ENCODE data around the gene UNC45A. TPM values are rescaled to one million over a fixed set of nuclear protein-coding genes. Genes with fewer than 3 reads are reported as not detected.
A peak's percentile ranks its signal among the peaks of the same experiment; 100 is the strongest.

UNC45A gene
- total RNA-seq, 1 experiment from 2014 or later: 63.1 TPM

- no TSS peak for BruUV-seq (replicated peaks)
- Mint-ChIP-seq H3K36me3 (ENCODE audit: insufficient read depth, unreplicated experiment) (peaks cover 24% of the 10 kb centered on the region), H3K4me1 (ENCODE audit: insufficient read depth, unreplicated experiment) (peaks cover 15% of the 10 kb centered on the region), H3K9me3 (ENCODE audit: unreplicated experiment) (no peaks in the 10 kb centered on the region), H3K4me3 (ENCODE audit: unreplicated experiment) (no peak overlapping the region), H3K27ac (ENCODE audit: low read depth, unreplicated experiment) (no peak overlapping the region), H3K27me3 (ENCODE audit: insufficient read depth, unreplicated experiment) (no peaks in the 10 kb centered on the region)
- ChIA-PET CTCF (interaction anchor here (0.6 to 8.4 kb wide), 8 partner anchors 10 to 312 kb away, joined by 3 to 105 read pairs (median 6); no protein-coding TSS in a partner anchor), POLR2A (no interaction called here)
- no peak for TF ChIP-seq CTCF (IDR thresholded peaks at IDR 0.05; ENCODE audit: unreplicated experiment)
- intact Hi-C loops (cut with micrococcal nuclease): no loop called here
- no peak for DNase-seq (ENCODE audit: unreplicated experiment)
Observed at GRCh38 chr15:90960298-90961091, 25.4 kb downstream of the UNC45A start.

- Mint-ChIP-seq H3K36me3 (ENCODE audit: insufficient read depth, unreplicated experiment) (peaks cover 38% of the 10 kb centered on the region), H3K4me1 (ENCODE audit: insufficient read depth, unreplicated experiment) (peaks cover 15% of the 10 kb centered on the region), H3K4me3 (ENCODE audit: unreplicated experiment) (no peak overlapping the region), H3K9me3 (ENCODE audit: unreplicated experiment) (no peaks in the 10 kb centered on the region), H3K27me3 (ENCODE audit: insufficient read depth, unreplicated experiment) (no peaks in the 10 kb centered on the region), H3K27ac (ENCODE audit: low read depth, unreplicated experiment) (no peak overlapping the region)
- ChIA-PET CTCF (interaction anchor here (2.5 kb wide), 1 partner anchor 310 kb away, joined by 8 read pairs; no protein-coding TSS in a partner anchor), POLR2A (no interaction called here)
- no peak for DNase-seq (ENCODE audit: unreplicated experiment)
- BruUV-seq (replicated peaks): no TSS peak
- intact Hi-C loops (cut with micrococcal nuclease): no loop called here
- no peak for TF ChIP-seq CTCF (IDR thresholded peaks at IDR 0.05; ENCODE audit: unreplicated experiment)
Observed at GRCh38 chr15:90962021-90962420, 26.9 kb downstream of the UNC45A start.

- no peak for DNase-seq (ENCODE audit: unreplicated experiment)
- H3K4me3 Mint-ChIP-seq (ENCODE audit: unreplicated experiment): no peak overlapping the region
- ChIA-PET POLR2A (interaction anchor here (0.6 to 1.6 kb wide), 5 partner anchors 9 to 23 kb away, joined by 3 to 8 read pairs (median 3); partner anchors contain the start of gene RCCD1), CTCF (interaction anchor here (0.8 to 3.5 kb wide), 4 partner anchors 9 to 88 kb away, joined by 3 to 36 read pairs (median 4); partner anchors contain the start of gene UNC45A)
- no peaks in the 10 kb centered on the region for H3K27me3 Mint-ChIP-seq (ENCODE audit: insufficient read depth, unreplicated experiment)
- H3K4me1 Mint-ChIP-seq (ENCODE audit: insufficient read depth, unreplicated experiment): peaks cover 5% of the 10 kb centered on the region
- peak overlapping the region; percentile 66 for H3K27ac Mint-ChIP-seq (ENCODE audit: low read depth, unreplicated experiment)
- TF ChIP-seq CTCF (IDR thresholded peaks at IDR 0.05; ENCODE audit: unreplicated experiment): no peak
- intact Hi-C loops (cut with micrococcal nuclease): no loop called here
- TSS peak; percentile 85 for BruUV-seq (replicated peaks)
- no peaks in the 10 kb centered on the region for H3K9me3 Mint-ChIP-seq (ENCODE audit: unreplicated experiment)
- peaks cover 46% of the 10 kb centered on the region for H3K36me3 Mint-ChIP-seq (ENCODE audit: insufficient read depth, unreplicated experiment)
Observed at GRCh38 chr15:90966262-90966661, 31.2 kb downstream of the UNC45A start.

- peaks cover 47% of the 10 kb centered on the region for H3K36me3 Mint-ChIP-seq (ENCODE audit: insufficient read depth, unreplicated experiment)
Observed at GRCh38 chr15:90967206-90967605, 32.1 kb downstream of the UNC45A start.

More at GRCh38 chr15:90967206-90967605, 32.1 kb downstream of the UNC45A start:
- no peaks in the 10 kb centered on the region for H3K9me3 Mint-ChIP-seq (ENCODE audit: unreplicated experiment)
- no peak overlapping the region for H3K4me3 Mint-ChIP-seq (ENCODE audit: unreplicated experiment)
- intact Hi-C loops (cut with micrococcal nuclease): no loop called here
- H3K4me1 Mint-ChIP-seq (ENCODE audit: insufficient read depth, unreplicated experiment): peaks cover 5% of the 10 kb centered on the region
- no peak overlapping the region for H3K27ac Mint-ChIP-seq (ENCODE audit: low read depth, unreplicated experiment)
- BruUV-seq (replicated peaks): no TSS peak
- CTCF ChIA-PET: interaction anchor here (0.8 to 3.5 kb wide), 3 partner anchors 10 to 87 kb away, joined by 4 to 36 read pairs (median 5); partner anchors contain the start of gene UNC45A
- no peaks in the 10 kb centered on the region for H3K27me3 Mint-ChIP-seq (ENCODE audit: insufficient read depth, unreplicated experiment)
- POLR2A ChIA-PET: interaction anchor here (1.1 to 1.6 kb wide), 4 partner anchors 9 to 13 kb away, joined by 3 to 8 read pairs (median 4); partner anchors contain the start of gene RCCD1
- DNase-seq (ENCODE audit: unreplicated experiment): no peak
- TF ChIP-seq CTCF (IDR thresholded peaks at IDR 0.05; ENCODE audit: unreplicated experiment): no peak
